ENCODE results near the gene SLC19A1.

The SLC19A1 gene

DNA sequence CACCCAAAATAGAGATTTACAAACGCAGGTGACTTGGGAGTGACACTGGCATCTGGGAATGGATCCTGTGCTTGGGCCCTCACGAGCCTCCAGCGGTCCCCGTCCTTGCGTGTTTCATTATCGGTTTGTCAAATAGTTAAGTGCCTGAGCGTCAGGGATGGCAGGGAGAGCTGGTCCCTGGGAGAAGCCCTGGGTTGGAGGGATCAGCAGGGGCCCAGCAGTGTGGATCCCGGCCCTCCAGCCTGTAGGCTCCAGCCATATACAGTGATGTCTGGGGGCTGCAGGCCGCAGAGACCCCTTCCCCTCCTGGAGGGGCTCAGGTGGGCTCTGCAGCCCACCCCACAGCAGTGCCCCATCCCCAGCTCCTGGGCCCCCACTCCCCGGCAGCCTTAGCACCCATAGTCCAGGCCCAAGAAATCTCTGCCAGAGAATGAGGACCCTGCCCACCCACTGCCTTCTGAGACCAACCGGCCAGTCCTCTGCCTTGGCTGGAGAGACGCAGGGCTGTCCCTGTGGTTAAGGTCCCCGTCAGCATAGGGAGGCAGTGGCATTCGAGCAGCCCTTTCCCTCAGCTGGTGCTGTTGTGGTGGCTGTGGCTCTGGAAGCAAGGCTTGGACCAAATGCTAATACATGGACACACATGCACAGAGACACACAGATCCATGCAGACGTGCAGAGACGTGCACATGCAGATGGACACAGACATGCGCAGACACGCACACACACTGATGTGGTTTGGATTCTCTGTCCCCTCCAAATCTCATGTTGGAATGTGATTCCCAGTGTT lies 2.4 kb upstream of the SLC19A1 start:
- no peak for DNase-seq (ENCODE audit: low read depth)

DNA sequence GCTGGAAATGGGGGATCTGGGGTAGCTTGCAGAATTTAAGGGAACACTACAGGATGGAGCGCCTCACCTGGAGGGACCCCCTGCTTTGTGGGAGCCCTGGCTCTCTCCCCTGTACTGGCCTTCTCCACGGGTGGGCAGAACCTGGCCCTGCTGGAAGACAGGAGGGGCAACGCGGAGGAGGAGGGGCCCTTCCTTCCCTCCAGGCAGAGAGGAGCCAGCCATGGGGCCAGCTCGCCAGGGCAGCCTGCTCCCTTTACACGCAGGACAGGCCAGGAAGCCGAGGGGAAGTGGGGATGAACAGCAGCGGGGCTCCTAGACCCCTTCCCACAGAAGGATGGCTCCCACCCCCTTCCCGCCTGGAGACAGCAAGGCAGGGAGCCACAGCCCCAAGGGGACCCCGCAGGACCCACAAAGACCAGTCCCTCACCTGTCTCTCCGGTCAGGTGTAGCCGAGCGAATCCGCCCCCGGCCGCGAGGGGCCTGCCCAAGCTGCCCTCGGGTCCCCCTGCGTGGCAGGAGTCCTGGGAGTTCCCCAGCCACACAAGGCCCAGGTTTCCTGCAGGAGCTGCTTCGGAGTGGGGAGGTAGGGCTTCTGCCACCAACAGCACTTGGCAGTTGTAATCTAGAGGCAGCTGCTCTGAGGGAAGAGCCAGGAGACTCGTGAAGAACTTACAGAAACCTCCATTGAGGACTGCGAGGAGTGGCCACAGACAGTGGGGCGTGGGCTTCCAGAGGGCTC lies 1.6 kb upstream of the SLC19A1 start:
- DNase-seq (ENCODE audit: low read depth), result no peak

DNA sequence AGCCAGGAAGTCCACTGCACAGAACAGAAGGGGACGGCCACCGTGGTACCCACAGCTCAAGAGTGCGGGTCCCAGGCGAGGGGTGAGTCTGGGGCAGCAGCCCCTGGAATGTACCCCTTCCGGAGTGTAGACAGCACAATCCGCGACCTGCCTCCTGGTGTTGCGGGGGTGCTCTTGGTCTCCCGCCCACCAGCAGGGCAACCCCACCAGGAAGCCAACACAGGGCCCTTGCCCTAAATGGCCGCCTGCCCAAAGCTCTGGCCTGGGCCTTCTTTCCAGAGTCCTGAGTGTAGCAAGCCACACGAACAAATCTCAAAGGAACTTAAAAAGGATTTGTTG lies 1.1 kb upstream of the SLC19A1 start:
- no peak for DNase-seq (ENCODE audit: low read depth)

DNA sequence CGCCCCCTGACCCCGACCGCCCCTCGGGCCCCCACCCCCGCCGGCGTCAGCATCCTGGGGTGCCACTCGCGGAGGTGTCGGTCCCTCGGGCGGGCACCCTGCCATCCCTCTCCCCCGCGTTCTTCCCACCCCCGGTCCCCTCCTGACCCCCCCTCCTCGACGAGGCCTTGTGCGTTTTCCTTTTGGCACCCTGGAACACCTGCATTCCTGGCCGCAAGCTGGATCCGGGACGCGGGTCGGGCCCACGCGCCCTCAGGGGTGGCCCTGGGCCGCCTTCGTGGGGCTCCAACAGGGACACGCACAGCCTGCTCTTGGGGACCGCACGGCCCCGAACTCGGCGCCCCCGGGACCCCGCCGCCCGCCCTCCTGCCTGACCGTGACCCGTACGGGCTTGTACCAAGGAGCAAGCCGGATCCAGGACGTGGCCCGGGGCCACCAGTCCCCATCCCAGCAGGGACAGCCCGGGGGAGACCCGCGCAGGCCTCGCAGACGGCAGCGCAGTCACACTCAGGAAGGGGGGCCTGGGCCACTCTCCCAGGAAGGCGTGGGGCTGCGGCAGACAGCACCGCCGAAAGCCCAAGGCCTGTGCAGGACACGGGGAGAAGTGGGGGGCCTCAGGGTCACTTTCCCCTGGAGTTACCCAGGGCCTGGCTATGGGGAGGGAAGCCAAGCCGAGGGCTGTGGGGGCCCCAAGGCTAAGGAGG lies 579 bp upstream of the SLC19A1 start:
- no peak for DNase-seq (ENCODE audit: low read depth)

DNA sequence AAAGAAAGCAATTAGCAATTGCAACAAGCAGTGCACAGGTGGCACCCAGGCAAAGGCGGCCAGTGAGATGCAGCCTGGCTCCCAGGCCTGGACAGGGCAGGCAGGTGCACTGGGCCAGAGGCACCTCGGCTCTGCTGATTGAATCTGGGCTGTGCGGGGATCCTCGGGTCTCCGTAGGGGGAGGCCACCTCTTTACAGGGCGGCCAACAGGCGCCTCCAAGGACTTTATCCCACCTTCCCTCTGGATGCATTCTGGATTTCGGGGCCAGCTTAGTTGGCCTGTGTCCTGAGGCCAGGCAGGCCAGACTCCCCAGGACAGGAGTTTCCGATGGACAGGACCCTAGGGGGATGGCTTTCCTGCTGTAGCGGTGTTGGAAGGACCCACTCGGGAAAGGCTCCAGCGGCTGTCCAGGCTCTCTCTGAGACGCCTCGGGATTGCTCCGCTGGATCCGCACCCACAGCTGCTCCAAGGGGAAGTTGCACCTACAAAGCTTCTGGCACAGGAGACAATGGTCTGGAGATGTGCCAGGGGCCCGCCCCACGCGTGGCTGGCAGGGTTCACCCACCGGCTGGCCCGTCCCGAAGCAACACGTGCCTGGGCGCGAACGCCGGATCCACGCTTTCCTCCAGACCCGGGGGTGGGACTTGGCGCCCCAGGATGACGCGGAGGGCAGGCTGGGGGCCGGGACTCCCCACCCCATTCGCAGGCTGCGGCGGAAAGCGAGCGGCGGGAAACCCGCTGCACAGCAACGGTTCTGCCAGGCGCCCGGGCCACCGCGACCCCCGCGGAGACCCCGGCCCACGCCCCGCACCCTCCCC lies 810 bp downstream of the SLC19A1 start:
- DNase-seq (ENCODE audit: low read depth), result peak; percentile 61

DNA sequence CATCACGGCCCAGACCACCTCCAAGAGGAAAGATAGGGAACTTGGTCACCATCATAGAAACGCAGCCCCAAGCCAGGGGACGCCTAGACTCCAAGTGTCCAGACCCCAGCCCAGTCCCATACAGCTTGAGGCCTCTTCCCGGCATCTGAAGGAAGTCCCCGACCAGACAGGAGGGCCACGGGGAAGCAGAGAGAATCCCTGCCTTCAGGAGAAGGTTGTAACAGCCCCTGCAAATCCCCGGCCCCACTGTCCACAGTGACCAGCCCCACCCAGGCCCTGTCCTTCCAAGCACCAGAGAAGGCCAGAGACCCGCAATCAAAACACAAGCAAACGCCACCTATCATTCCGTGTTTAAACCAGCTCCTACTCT lies 1.7 kb downstream of the SLC19A1 start:
- DNase-seq (ENCODE audit: low read depth), result no peak

DNA sequence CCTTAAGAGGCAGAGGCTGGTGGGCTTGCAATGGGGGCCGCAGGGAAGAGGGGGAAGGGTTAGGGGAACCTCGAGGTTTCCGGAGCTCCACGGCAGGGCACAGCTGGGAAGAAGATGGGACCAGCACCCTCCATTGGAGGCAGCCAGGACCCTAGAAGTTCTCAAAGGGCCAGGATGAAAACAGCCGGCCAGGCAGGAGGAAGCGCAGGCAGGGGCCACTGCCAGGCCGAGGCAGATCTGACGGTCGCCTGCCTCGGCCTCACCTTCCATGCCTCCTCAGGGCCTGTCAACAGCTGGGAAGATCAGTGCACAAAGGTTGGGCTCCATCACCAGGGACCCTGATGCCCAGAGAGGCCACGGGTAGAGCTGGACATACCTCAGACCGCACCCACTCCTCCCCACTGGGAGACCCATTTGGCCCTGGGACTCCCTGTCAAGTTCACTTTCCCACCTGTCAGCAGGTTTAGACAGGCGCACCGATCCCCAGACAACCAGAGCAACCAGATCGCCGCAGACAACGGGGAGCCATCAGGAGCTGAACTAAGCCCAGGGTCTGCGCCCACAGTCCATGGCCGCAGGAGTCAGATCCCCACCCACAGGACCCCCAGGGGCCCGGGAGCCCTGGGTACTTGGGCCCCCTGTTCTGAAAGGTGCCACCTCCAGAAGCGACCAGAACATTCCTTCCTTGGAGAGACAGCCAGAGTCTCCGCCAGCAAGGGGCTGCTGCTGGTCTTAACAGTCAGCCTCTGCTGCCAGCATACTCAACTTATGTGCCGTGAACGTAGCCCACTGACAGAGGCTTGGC lies 2.2 kb downstream of the SLC19A1 start:
- no peak for DNase-seq (ENCODE audit: low read depth)

DNA sequence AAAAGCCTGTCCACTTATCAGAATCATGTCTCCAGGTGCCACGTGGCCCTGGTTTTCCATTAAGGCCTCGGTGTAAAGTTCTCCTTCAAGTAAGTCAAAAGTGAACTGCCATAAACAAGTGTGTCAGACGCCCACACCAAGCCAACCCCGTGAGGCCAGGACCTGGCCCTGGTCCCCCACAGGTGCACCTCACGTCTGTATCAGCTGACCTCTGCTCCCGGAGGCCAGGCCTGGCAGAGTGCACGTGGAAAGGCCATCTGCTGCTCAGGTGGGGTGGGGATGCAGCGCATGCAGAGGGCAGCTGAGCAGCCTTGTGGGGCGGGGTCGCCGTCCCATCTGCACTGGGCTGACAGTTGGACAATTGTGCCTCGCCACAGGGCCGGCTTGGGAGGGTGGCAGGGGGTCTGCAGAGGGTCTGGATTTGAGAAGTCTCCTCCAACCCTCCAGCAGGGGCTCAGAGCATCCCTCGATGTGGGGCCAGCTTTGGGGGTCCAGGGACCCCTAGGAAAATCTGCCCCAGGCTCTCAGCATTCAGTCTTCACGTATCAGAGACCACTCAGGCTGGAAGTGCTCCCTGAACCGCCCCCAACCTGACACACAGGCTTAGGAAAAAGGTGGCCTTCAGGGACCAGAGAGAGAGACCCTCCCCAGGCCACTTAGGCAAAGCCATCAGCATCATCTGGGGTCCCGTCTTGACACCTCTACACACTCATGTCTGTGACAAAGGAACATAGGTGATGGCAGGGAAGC lies 3.0 kb downstream of the SLC19A1 start:
- no peak for DNase-seq (ENCODE audit: low read depth)

DNA sequence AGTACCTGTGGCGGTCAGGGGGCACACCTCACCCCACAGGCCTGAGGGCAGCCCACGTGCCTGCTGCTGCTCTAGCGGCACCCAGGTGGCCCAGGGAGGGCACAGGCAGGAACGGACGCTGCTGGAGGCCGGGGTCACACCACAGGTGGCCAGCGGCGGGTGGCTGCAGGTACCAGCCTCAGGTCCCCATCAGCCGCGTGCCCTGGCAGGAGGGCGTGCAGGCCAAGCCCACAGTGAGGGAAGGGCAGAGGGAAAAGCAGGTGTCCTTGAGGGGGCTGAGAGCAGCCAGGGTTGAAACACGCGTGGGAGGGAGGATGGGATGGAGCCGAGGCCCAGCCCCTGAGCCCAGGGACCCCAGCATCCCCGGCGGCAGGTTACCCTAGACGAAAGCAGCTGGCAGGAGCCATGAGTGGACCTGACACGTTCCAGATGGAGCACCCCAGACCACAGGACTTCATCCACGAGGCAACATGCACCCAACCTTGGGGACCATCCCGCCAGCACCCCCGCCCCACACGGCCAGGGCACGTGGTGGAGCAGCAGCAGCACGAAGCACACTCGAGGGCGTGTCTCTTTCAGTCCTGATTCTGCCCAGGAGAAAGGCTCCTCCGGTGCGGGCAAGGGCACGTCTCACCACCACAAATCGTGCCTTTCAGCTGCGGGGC lies 3.7 kb downstream of the SLC19A1 start:
- DNase-seq (ENCODE audit: low read depth), result no peak

DNA sequence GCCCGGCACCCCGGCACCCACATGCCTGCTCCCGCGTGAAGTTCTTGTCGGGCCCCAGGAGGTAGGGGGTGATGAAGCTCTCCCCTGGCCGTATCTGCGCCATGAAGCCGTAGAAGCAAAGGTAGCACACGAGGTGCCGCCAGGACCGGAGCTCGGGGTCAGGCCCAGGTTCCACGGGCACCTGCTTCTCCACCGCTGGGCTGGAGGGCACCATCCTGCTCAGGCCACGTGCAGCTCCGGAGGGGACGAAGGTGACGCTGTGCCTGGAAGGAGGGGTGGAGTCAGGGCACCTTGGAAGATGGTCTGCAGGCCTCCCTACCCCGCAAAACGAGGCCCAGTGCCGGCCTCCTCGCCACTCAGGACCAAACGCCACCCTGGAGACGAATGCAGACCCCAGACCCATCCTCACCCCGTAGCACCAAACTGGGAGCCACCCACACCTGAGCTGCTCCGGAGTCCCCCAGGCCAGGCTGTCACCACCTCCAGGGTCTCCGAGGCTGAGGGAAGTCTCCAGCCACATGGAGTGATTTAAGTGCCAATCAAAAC lies 4.4 kb downstream of the SLC19A1 start:
- DNase-seq (ENCODE audit: low read depth), result no peak

DNA sequence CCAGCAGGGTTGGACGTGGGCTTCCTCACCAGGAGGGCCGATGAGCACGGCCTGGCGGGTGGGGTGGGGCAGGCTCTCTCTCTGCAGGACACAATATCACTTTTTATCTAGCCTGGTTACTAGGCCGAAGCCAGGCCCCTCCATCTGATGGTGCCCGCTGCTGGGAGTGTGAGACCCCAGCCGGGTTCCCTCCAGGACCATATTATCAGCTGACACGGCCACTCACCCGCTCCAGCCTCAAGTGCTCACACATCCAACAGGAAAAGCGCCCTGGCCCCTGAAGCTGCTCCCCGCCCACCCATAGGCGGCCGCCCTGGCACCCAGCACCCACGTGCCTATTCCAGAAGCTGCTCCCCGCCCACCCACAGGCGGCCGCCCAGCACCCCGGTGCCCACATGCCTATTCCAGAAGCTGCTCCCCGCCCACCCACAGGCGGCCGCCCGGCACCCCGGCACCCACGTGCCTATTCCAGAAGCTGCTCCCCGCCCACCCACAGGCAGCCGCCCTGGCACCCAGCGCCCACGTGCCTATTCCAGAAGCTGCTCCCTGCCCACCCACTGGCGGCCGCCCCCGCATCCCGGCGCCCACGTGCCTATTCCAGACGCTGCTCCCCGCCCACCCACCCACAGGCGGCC lies 5.0 kb downstream of the SLC19A1 start:
- no peak for DNase-seq (ENCODE audit: low read depth)

DNA sequence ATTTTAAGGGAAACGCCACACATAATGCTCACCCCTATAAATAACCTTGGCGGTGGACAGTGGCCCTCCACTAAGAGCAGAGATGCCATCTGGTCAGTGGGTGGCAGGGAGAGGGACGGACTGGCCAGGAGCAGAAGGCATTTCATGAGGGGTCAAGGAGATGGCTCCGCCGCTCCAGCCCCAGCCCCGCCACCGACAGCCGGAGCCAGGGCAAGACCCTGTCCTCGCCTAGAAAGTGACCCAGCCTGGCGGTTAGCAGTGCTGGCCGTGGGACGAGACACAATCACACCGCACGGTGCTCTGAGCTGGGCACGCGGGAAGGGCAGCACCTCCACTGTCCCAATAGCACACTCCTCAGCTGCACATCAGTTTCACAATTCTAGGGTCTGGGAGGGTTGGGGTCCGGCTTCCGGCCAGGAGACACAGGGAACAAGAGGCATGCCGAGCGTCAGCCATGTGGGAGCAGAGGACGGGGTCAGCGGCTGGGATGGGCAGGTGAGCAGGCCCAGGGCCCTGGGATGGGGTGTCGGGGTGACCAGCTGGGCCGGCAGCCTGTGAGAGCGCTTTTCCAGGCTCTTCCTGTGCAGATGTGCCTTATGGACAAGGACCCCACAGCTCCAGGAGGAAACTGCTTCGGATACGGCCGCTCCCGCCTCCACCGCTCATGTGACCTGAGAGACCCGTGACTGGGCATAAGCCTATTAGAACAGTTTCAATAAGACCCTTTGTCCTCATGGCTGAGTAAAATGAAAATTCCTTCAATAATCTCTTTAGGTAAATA lies 5.7 kb downstream of the SLC19A1 start:
- no peak for DNase-seq (ENCODE audit: low read depth)

DNA sequence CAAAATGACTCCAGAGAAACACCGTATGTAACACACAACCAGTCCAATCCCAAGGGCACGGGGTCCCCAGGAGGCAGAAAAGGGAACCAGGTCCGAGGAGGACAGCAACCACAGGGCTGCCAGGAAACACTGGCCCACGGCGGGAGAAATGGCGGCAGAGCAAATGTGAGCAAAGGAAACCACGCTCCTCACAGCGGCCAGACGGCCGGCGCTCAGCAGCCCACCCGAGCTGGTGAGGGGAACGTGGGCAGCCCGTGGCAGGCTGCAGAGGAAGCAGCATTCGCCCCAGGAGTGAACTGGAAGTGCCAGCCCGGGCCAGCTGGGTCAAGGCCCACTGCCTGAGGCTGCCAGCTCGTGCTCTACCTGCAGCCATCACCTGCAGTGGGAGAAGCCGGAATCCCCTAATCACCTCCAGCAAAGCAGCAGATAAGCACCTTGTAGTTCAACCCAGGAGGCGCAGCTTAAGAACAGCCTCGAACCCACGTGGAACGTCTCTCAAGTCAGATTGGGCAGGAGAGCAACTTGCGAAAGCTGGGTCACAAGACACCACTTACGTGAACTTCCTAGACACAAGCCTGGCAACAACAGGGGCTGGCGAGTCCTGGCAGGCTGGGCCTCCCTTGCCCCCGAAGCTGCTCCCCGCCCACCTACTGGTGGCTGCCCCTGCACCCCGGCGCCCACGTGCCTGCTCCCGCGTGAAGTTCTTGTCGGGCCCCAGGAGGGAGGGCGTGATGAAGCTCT lies 6.7 kb downstream of the SLC19A1 start:
- DNase-seq (ENCODE audit: low read depth), result no peak

DNA sequence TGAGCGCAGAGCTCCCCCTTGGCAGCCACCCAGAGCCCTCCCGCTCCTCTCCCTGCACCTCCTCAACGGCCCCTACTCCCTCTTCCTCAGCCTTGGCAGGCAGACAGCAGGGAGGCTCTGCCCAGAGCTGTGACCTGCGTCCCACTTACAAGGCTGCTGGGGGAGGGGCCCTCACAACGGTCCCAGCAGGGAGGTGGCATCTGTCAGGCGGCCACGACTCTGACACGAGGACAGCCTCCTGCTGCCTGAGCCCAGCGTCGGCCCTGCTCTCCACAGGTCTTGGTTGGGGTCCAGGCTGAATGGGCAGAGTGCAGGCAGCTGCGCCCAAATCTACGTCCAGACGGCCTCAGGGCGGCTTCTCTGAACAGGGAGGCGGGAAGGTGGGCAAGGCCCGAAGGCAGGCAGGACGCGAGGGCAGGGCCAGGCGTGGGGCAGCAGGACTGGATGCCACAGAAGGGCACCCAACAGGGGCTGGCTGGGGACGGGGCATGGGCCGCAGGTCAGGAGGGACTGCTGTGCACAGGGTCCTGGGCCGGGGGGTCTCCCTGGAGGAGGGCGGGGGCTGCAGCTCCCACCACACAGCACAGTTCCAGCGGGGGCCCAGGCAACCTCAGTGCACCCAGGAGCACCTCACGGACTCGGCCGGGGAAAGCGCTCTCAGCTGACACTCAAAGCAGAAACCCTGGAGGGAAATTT lies 7.5 kb downstream of the SLC19A1 start:
- no peak for DNase-seq (ENCODE audit: low read depth)

DNA sequence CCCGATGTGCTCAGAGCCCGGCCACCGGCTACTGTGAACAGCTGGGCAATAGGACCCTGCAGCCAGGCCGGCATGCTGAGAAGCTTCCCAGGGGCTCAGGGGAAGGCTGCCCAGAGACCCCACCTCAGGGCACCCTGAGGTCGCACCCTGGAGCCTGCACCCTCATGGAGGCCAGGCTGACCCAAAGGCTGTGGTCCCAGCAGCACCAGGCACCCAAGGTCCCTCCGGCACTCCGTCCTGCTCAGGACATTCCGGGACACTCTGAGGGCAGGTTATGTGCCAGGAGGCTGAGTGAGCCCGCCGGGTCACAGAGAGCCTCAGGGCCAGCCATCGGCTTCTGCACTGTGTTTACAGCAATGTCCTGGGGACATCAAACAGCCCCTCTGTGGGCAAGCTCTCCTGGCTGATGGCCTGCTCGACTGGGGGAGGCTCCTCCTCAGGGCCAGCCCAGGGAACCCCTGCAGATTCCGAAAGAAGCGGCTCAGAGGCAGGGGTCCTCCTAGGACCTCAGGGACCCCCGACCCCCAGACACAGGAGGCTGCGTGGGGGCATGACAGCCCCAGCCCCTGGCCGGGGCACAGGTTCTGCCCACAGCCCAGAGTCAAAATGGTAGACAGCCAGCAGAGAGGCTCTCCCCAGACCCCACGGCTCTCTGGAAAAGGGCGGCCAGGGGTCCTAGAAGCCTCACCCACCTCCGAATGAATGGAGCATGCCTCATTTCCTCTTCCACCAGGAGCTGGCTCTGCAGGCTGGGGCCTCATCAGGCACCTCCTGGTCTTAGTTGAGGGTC lies 8.2 kb downstream of the SLC19A1 start:
- no peak for DNase-seq (ENCODE audit: low read depth)

DNA sequence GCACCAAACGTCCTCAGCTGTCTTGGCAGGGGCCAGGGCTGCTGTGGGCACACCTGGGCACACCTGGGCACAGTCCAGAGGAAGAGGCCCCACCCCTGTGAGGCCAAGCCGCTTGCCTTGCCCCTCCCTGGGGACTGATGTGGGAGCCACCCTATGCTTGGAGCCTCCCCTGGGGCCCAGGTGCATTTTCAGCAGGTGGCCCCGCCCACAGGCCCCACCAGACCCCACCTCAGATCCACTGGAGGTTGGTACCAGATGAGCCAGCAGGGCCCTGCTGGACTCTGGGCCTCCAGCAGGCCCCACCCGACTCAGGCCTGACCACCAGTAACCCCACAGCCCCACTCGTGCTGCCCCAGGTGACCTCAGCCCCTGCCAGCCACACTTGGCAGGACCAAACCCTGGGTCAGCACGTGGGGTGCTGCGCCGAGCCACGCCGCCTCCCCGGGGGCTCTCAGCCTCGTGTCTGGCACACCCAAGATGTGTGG lies 8.8 kb downstream of the SLC19A1 start:
- no peak for DNase-seq (ENCODE audit: low read depth)

Data from stimulated activated CD8-positive, alpha-beta memory T cell treated with anti-CD3 and anti-CD28 coated beads, Interleukin-7, amount 100 ng/mL, for 24 hours (primary cell).